Stimulated activated CD4-positive, alpha-beta T cell treated with anti-CD3 and anti-CD28 coated beads, Interleukin-15, amount 100 ng/mL, for 1 hour (primary cell): ENCODE results near the gene DCST2.

Source experiments
- DNase-seq, 2 donors: peaks; one replicate each; pipeline ENCODE4 v3.0.0-alpha.2; 2020; ENCODE audit warnings: low read depth in 1 of 2, low spot score in 1 of 2

DCST2 gene

DNA sequence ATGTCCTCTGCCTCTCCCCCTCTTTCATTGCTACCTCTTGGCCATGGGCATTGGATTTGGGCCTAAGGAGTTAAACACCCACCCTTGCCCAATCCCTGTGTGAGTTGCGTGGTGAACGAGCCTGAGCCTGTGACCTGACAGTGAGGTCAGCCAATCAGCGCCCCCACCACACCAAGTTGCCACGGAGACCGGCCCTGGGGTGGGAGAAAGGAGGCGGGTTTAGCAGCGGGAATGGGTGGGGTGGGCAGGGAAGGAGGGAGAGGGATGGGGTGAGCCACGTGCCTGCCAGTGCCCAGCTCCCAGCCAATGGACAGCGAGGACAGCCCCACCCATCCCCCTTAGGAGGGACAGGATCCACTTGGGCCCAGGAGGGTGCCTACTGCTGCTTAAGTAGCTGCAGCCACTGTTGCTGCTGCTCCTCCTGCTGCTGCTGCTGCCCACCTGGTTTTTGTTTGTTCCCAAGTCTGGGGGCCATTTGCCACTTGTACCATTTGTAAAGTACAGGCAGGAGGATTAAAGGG, 21.5 kb downstream of the DCST2 start:
- no peak for DNase-seq

DNA sequence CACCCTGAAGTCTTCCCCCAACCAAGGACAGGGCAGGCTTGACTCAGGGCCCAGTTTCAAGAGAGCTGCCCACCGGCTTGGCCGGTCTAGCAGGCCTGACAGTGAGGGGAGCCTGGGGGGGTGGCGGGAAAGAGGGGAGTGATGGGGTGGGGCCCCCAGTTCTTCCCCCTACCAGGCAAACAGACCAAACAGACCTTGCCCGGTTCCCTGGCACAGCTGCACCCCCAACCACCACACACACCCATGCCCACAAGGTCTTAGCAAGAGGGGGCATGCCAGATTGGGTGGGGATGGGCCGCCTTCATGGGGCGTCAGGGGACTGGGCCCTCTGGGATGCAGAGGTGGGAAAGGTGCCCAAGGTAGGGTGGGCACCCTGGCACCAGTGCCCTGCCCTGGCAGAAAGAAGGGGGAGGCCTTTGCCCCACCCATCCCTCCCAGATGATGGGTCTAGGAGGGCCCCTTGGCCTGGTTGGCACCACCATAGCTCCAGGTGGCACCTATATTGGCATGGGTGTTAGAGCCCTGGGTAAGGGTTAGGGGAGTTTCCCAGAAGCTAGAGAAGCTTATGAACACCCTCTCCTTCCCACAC, 22.1 kb downstream of the DCST2 start:
- no peak for DNase-seq

DNA sequence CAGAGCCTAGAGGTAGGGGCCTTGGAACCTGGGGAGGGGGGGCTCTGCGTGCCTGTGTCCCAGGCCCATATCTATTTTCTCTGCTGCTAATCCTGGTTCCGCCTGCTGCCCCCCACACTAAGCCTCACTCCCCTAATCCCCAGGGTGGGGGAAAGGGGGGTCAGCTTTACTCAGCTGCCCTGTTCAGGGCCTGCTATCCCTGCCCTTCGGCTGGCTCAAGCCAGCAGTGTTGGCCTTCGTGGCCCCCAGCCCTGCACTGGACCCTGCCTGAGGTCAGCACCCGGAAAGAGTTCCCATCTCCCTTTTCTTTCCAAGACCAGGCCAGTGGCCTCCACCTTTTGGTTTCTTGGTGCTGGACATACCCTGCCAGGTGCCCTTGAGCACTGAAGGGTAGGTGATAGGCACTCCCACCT, 22.6 kb downstream of the DCST2 start:
- DNase-seq: no peak

DNA sequence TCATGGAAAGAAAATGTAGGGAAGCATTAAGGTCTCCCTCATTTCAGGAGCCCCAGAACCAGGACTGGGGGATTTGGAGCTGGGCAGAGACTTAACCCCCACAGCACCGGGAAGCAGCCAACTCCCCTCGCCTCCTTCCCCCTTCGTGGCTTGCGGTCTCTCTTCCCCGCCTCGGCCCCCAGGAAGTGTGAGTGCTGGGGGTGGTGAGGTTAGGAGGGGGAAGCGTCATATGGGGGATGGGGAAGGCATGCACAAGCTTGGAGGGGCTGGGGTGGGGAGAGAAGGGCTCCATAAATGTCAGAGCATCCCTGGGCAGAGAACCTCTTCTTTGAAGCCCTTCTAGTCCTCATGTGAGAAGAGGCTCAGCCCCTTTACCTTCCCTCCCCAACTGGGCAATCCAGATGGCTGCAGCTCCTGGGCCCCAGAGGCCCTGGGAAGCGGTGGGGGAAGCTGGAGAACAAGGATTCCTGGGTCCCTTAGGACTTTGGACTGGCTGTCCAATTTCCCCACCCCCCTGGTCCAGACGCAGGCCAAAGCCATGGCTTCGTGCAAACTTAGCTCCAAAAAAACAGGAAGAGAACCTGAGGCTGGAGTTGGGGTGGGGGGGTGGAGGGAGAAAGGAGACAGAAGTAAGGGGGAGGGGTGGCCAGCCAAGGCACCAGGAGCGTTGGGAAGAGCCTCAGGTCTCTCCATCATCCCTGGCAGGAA, 23.2 kb downstream of the DCST2 start:
- no peak for DNase-seq

DNA sequence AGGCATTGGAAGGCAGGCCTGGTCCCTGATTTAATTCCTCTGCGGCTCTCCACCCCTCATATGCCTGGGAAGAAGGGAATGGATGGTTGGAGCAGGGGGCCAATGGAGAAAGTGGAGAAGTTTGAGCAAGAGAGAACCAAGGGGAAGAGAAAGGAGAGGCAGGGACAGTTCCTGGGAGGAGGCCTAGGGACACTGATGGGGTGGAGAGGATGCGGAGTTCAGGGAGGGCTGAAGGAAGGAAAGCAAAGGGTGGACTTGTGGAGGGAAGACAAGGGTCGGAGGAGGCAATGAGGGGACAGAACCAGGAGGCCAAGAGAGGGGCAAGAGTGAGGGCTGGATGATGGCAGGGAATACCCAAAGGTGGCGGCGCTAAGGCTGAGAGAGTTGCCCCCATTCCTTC, 23.8 kb downstream of the DCST2 start:
- DNase-seq: no peak

DNA sequence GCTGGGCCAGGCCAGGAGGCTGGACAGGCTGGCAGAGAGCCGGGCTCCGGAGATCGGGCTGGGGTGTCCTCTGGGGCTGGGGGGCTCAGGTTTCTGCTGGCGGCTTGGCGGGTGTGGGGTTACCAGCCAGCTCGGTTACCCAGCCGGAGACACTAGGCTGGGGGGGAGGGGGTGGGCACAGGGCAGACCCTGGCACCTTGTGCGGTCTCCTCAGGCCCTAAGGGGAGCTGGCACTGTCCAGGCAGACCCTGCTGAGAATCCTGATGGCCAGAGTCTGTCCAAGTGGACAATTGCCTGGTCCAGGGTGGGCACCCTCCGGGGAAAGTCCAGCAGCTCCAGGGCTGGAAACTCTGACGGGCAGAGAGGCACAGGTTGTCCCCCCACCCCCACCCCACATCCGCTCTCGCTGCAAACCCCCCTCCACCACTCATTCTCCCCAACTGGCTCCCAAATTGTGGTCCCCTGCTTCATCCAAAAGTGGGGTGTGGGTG, 24.3 kb downstream of the DCST2 start:
- DNase-seq: no peak

DNA sequence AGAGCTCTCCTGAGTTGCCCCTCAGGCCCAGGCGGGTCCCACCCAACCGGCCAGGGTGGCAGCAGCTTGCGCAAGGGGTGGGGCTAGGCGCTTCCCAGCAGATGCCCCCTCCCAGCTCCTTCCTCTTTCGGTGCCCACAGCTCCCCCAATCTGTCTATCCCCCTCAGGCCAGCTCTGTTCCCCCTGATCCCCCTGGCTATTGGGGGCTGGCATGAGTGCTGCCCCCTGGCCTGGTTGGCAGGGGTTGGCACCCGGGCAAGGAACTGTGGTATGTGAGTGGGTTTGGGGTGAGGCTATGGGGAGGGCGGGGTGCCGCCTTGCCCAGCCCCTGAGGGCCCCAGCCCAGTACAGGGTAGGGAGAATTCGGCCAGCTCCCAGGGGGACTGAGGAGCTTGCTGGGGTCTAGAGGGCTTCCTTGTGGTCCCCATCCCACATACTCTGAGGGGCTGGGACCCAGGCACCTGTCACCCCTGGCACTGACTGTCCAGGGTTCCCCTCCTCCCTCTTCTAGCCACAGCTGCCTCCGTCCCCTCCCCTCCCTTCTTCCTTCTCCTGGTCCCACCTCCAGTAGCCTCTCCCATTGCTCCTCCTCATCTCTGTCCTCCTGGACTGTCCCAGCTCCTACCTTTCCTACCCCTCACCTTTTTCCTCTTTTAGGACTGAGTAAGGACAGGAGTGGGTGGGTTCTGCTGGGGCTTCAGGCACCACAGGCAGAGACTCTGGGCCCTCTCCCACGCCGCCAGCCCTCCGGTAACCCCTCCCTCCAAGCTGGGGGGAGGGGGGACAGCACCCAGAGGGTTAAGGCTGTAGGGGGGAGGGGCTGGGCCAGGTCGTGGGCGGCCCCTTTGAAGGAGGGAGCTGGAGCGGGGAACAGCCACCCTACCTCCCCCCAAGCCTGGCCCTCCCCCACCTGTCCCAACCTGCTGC, 25.3 kb downstream of the DCST2 start:
- DNase-seq: peak in 1 of 2 donors; percentile 60

DNA sequence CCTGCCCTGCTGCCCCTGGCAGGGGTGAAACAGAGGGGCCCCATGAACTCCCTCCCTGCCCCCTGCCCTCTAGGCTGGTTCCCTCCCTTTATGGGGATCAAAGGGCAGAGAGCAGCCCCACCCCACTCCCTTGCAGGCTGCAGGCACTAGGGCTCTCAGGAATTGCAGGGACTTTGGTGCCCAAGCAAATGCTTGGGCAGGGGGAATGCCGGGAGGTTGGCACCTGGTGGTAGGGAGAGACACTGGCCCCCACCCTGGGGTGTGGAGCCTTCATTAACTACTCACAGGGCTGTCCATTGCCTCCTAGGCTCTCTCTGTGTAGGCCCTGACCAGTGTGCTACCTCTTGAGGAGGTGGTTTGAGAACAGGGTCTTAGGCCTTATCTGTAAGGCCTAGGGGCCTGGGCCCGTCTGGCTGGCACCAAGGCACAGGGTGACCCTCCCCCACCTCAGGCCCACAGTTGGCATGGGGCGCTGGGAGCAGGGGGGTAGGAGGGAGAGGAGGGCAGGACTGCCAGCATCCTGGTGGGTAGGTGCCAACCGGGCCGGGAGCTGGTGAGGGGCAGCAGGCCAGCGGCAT, 26.2 kb downstream of the DCST2 start:
- DNase-seq: no peak

DNA sequence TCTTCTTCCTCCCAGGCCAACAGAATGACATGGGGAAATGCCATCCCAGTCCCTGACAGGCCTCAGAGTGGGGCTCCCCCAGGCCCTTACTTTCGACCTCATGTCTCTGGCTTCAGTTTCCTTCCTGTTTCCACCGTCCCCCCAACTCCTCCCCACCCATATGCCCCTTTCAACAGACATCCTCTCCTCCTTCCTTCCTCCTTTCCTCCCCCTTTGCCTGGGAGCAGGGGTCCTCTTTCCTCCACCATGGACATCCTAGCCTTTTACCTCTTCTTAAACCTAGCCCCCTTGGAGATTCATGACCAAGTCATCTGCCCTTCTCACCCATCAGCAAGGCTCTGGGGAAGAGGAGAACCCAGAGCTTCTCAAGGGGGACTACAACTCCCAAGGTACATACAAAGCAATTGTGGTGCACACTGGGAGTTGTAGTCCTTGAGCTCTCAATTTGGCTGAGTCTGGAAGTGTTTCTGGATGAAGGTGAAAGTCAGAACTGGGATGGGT, 26.9 kb downstream of the DCST2 start:
- no peak for DNase-seq

DNA sequence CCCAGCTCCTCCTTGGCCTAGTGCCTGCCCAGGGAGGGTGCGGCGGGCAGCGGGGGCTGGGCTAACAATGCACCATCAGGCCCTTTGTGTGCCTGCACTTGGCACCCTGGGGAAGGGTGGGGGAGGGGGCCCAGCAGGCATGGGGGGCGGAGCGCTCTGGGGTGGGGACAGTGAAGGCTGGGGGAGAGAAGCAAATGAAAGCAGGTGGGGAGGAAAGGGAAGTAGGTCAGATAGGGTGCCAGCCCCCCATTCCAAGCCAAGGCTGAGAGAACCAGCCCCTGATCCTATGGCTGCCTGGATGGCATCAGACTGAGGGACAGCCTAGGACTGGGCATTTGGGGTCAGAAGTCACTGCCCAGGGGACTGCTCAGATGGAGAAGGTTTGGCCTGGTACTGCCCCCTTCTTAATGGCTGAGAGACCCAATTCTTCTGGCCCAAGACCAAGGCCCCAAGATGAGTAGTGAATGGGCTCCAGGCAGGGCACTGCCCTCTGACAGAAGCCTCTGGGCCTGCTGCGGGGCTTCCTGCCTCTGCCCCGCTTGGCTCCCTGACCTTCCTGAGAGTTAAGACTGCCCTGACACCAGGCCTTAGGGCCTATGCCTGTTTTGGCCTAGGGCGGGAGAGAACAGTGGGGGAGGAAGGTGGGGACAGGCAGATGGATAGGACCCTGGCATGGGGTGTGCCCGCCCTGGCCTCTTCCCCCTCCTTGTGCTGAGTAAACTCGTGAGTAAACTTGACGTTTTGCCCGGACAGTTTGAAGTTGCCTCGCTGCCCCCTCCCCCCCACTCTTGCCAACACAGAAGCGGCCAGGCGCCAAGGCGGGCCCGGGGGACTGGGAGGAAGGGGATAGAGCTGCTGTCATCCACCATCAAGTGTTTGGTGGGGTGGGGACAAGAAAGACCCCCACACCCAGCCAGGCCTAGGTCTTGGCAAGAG, 28.2 kb downstream of the DCST2 start:
- no peak for DNase-seq

DNA sequence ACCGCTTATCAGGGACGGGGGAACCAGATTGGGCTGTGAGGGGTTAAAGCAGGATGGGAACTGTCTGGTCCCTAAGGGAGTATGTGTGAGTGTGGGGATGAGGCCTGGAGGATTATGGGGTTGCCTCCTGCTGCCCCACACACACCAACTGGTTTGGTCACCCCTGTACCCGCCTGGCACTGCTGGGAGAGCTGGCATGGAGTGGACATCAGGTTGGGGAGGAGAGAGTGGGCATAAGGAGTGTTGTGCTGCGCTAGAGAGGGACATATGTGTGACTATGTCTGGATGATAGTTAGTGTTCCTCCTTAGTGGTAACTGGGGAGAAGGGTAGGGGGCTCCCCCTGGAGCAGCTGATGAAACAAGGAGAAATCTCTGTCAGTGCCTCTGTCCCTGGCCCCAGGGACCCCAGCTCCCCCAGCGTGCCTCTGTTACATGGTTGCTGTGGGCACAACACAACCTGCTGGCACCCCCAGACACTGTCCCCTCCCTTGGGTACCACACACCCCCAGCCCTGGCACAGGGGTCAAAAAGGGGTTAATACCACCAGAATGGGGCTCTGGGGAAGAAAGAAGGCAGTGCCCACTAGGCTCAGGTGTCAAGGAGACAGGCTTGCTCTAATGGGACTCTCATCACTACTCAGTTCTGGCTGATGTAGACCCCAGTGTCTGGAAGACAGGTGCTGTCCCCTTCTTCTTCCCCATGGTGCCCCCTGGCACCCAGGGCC, 29.1 kb downstream of the DCST2 start:
- DNase-seq: no peak

DNA sequence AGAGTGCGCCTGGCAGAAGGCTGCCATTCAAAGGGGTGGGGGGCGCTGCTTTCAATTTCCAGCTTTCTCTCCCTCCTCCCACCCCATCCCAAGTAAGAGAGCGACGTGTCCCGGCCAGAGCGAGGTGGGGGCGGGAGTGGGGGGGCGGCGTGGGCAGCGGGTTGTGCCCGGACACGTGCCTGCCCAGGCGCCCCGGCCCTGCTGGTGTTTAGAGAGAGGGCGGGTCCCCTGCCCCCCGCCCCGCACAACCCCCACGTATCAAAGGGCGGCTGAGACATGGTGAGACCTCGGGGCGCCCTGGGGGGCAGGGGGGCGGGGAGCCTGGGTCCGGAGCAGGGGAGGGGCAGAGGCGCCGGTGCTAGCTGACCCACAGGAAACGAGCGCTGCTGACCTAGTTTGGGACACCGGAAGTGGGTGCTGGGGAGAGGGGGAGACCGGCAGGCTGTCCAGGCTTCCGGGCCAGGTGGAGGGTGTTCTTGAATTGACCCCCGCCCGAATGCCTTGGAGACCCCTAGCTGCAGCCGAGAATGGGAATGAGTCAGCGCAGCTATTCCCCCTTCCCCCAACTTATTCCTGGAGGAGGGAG, 29.7 kb downstream of the DCST2 start:
- no peak for DNase-seq

DNA sequence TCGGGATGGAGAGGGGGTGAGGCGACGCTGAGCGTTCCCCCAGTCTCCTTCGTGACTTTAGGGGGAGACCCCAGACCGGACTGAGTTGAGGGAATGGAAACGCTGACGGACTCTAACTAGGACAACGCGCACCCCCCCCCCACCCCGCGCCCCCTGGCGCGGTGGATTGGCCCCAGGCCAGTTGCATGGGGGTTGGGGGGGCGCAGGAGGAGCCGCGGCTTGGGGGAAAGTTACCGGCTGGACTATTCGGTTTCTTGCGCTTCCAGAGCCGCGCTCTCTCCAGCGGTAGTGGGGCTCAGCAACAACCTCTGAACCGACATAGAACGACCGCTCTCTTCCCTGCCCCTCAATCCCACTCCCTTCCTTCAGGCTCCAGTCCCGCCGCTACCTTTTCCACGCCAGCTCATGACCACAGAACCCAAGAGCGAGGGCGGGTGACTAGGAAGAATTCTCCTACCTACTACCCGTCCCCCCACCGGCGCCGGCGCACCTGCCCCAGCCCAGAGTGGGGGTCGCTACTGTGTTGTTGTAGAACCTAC, 30.3 kb downstream of the DCST2 start:
- DNase-seq: no peak

DNA sequence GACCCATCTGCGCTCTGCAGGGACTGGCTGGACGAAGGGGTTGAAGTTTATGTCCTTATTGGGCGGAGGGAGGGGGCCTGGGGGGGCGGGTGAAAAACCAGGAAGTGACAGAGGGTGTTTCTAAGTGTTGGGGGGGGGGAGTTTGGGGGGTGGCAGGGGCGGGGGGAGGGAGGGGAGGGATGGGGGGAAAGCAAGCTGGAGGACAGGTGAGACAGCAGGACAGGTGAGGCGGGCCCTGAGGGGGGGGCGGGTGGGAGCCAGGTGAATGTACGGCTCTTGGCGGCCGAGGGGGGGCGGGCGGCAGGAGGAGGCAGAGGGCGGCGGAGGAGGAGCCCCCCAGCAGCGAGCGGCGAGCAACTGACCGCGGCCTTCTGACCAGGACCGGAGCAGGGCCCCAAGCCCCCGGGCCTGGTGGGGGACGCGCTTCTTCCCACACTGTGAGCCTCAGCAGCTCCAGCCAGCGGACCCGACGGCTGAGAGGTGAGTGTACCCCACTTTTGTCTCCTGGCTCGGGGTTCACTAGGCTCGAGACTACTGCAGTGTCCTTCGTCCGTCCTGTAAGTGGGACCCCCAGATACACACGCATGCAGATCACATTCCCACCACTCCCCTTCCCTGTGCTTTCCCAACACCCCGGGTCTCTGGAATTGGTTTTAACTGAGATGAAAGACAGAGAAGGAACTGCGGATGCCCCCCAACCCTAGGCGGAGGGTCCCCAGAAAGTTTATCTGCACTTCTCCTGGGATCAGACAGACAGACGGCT, 30.9 kb downstream of the DCST2 start, which contains the start of gene ZBTB7B:
Gene ZBTB7B, plus strand, starts transcription at position 339 of the 763 bp plus-strand sequence. CDS start 11,859 bp downstream, outside the sequence.
- no peak for DNase-seq

DNA sequence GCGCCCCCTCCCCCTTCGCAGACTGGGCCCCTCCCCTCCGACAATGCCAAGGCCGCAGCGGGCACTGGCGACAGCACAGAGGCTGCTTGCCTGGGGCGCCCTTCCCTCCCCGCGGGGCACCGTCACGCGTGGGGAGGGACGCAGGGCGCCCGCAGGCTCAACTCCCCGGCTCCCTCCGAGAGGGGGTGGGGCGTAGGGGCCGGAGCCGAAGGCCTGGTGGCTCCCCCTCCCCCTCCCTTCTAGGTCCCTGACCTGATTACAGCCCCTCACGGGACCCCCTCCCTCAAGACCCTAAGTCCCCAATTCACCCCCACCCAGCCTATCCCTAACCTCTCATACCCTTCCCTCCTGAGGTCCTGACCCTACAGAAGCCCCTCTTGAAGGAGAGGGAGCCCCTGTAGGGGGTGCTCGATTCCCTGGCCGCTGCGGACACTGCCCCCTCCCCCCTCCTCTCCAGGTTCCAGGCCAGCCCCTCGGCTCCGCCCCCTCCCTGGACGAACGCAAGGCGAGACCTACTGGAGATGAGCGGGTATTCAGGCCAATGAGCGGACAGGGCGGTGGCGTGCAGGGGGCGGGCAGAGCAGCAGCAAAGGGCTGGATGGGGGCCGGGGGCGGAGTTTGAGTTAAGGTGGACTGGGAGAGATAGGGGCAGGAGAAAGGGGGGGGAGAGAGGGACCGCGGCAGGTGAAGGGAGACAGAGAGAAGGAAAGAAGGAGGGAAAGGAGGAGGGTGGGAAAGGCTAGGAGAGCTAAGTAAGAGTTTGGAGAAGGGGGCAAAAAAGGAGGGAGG, 31.7 kb downstream of the DCST2 start:
- DNase-seq: peak; percentile 94 to 95

DNA sequence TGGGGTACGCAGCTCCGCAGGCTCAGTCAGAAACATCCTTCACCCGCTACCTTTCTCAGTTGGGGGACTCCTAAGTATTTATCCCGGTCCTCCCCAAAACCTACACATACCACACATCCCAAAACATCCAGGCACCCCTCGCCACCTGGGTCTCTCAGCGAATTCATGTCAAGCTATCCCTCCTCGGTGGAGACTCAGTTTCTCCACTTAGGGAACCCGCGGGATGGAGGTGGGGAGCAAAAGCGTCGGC, 32.2 kb downstream of the DCST2 start:
- no peak for DNase-seq

DNA sequence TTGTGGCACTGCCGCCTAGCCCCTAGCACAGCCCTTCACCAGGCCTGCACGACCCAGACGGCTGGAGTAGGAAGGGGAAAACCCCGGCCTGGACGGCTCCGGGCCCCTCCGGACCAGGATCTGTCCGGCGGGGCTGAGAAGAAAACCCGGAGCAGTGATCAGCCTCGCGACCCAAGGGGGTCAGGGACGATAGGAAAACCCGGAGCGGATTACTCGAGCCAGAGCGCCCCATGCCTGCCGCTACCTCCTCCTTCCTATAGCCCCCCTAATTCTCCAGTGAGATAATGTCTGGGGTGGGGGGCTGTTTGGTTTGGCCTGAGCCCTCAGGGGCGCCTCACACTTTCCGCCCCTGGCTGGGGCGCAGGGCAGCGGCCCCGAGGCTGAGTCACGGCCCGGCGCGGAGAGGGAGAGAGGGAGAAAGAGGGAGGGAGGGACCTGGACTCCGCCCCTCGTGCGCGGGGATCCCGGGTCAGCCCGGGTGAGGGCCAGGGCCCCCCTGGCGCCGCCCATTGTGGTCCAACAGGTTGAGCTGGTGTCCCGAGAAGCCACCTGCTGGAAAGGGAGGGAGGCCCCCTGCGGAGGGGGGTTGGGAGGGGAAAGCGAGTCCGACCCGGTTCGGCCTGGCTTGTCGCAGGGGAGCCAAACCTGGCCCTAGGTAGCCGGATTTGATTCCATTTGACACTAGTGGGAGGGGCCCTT, 32.7 kb downstream of the DCST2 start:
- peak; percentile 63 to 68 for DNase-seq
